NCI-H526 treated with DMSO at 0.1 percent for 48 hours (cell line): ENCODE measurements around the gene ARHGAP8.

ENCODE experiments used
- DNase-seq: peaks from one replicate; lab custom pipeline; 2025; lab: John Stamatoyannopoulos, UW

The ARHGAP8 gene

DNA sequence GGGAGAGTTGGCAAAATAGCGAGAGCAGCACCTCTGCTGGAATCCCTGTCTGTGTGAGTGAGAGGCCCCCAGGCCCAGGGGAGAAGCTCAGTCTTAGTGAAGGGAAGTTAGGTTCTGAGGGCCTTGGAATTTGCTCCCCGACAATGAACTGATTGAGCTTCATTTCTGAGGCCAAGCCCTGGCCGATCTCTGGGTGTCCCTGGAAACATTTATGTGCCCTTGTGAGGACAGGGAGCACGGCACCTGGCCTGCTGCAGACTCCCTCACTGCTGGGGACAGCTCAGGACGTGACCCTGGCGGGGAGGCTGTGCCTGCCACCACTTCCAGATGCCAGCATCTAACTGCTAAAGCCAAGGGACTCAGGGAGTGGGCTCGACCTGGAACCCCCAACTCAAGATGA, 52.0 kb downstream of the ARHGAP8 start:
- no peak for DNase-seq

DNA sequence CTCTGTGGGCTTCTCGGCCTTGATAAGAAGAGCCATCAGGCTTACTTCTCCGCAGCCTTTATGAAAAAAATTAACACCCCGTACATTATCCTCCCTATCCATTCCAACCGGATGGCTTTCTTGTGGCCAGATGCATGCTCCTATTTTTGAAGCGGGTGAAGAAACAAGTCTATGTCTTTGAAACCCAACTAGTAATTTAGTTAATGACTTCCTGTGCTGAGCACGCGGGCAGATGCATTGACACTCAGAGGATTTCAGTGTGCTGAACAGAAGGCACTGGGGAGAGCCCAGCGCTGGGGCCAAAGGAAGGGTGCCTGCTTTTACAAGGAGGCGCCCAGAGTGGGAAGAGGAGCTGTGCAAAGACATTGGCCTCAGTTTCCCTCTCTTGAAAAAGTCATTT, 53.3 kb downstream of the ARHGAP8 start:
- no peak for DNase-seq

GRCh38 chr22:44807232-44807631, 54.9 kb downstream of the ARHGAP8 start:
- no peak for DNase-seq

DNA sequence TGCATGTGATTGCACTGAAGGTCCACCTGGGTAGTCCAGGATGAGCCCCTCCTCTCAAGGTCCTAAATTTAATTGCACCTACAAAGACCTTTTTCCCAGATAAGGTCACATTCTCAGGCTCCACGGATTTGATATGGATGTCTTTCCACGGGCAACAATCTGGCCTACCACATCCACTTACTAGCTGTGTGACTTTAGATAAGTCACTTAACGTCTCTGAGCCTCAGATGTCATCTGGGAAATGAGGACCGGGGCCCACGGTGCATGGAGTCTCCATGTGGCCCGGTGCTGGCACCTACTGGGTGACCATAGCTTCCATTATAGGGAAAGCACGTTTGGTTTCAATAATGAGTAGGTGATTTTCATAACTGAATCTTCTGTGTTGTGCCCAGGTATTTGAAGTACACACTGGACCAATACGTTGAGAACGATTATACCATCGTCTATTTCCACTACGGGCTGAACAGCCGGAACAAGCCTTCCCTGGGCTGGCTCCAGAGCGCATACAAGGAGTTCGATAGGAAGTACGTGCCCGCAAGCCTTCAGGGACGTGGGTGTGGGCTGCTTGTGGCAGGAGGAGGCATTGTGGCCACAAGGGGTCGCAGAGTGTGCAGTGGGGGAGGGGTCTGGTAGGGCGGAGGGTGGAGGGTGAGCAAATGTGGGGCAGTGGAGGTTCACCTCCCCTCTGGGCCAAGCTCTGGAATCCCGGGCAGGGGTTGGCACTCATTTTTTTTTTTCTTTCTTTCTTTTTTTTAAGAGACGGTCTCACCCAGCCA, 55.7 kb downstream of the ARHGAP8 start:
- peak; percentile 28 for DNase-seq

- no peak for DNase-seq
These were observed 57.1 kb downstream of the ARHGAP8 start for GRCh38 chr22:44809456-44809855.

- DNase-seq = no peak
These were observed 58.8 kb downstream of the ARHGAP8 start for GRCh38 chr22:44811141-44811540.

DNA sequence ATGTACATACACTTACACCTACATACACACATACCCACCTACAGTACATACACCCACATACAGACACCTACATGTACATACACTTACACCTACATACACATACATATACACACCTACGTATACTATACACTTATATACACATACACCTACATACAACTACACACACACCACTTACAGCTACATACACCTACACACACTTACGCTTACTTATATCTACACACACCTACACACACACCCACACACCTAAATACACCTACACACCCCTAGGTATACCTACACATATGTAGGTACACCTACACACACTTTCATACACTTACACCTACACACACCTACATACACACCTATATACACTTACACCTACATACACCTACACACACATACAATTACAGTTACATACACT, 61.0 kb downstream of the ARHGAP8 start:
- no peak for DNase-seq

DNA sequence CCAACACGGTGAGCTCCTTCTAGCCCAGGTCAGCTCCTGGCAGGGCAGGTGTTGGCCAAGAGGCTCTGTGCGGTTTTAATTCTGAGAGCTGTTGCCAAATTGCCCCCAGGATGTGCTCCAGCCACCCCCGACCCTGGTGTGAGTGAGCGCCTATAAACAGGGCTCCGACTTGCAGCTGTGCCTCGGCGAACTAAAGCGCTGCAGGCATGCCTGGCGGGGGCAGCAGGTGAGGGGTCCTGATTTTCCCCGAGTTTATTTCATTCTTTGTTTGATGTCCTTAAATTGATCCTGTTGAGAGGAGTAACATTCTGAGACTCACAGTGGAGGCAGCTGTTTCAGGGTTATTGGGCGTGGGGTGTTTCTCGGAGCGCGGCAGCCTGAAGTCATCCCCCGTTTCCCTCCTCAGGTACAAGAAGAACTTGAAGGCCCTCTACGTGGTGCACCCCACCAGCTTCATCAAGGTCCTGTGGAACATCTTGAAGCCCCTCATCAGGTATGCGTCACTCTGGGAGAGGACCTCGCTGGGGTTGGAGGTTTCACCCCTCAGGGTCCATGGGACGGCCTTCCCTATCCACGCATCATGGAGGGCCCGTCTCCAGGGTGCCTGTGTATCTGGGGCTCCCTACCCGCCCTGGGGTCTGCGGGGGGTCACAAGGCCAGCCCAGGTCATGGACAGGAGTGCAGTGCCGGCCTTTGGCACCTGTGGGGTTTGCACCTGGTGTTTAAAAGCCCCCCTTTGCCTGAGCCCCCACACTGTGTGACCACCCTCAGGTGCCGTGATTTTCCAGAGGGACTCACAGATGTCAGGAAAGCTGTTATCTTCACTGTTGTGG, 62.1 kb downstream of the ARHGAP8 start:
- no peak for DNase-seq

DNA sequence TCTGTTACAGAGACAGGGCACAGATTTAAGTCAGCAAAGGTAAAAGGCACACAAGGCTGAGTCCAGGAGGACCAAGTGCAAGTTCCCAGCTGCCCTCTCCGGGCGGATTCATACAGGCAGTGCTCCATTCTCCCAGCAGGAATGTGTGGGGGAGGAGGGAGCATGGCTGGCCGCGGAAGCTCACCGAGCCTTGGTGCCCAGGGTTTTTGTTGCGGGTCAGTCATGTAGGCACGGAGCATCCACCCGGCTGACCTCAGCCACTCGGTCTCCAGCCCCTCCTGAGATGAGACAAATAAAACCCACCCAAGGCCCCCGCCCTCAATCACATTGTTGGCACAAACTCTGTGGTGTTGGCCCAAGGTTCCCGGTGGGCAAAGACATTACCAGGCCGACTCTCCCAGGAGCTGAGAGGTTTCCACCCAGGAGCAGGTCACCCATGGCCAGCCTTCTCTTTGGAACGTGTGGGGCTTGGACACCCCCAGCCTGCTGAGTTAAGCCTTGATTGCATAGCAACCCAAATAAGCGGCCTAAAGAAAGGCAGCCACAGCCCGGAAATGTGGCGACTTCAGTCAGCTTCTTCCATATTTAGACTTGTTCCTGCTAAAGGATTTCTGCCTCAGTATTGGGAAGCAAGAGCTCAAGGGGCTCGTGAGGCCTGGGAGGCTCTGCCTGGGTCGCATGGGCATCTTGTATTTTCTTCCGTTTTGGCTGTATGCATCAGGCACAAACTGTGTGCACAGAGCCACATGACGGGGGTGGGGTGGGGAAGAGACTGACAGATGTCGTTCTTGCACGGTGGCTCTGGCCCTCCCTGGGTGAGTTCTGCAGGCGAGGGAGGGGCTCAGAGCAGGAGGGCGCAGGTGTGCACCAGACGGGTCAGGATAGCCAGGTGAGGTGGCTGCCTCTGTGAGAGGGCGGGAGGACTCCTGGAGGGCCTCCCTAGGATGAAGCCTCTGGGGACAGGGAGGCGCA, 63.0 kb downstream of the ARHGAP8 start:
- DNase-seq = no peak

DNA sequence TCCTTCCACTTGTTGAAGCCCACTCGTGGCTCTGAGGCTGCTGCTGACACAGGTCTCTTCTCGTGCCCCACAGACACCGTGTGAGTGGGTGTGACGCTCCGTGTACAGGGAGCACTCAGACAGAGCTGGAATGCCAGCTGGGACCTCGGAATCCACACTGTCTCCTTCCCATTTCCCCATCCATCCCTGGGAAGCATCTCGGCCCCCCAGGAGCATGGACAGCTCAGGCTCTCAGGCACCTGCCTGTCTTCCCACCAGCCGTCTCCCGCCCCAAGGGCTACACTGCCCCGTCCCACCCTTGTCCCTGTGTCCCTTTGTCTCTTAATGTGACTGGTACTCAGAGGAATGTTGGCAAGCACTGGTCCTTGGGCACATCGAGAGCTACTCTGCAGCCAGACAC, 63.8 kb downstream of the ARHGAP8 start:
- DNase-seq = no peak

GRCh38 chr22:44818727-44819126, 66.4 kb downstream of the ARHGAP8 start:
- no peak for DNase-seq

- DNase-seq = no peak
These were observed 67.7 kb downstream of the ARHGAP8 start for GRCh38 chr22:44819966-44820631.

- peak; percentile 51 for DNase-seq
These were observed 69.5 kb downstream of the ARHGAP8 start for GRCh38 chr22:44821741-44822475.

GRCh38 chr22:44822534-44822933, 70.2 kb downstream of the ARHGAP8 start:
- no peak for DNase-seq

- no peak for DNase-seq
These were observed 71.0 kb downstream of the ARHGAP8 start for GRCh38 chr22:44823396-44823795.

GRCh38 chr22:44823806-44824205, 71.4 kb downstream of the ARHGAP8 start:
- DNase-seq = no peak

- no peak for DNase-seq
These were observed 71.9 kb downstream of the ARHGAP8 start for GRCh38 chr22:44824271-44824670.

DNA sequence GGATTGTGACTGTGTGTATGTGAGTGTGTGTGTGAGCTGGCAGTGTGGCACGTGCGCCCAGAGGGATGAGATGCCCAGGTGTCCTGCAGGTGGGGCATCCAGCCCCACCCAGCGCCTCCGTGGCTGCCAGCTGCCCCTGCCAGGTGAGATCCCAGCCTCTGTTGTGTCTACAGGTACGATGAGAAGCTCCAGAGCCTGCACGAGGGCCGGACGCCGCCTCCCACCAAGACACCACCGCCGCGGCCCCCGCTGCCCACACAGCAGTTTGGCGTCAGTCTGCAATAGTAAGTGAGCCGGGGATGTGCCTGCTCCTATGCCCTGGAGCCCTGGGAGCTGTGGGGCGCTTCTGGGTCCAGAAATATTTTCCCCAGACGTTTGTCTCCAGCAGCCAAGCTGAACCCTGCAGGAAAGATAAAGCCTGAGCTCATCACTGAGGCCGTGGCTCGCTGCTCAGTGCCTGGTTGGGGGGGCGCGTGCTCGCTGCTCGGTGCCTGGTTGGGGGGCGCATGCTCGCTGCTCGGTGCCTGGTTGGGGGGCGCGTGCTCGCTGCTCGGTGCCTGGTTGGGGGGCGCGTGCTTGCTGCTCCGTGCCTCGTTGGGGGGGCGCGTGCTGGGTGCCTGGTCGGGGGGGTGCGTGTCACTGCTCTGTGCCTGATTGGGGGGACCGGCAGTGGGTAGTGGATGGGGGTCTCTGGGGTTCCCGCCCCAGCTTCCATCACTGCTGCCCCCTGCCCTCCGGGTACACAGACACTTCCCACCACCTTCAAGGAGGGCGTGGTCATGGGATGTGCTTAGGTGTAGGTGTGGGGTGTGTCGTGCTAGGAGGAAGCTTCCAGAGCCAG, 73.2 kb downstream of the ARHGAP8 start:
- no peak for DNase-seq

GRCh38 chr22:44827666-44828190, 75.4 kb downstream of the ARHGAP8 start:
- no peak for DNase-seq

DNA sequence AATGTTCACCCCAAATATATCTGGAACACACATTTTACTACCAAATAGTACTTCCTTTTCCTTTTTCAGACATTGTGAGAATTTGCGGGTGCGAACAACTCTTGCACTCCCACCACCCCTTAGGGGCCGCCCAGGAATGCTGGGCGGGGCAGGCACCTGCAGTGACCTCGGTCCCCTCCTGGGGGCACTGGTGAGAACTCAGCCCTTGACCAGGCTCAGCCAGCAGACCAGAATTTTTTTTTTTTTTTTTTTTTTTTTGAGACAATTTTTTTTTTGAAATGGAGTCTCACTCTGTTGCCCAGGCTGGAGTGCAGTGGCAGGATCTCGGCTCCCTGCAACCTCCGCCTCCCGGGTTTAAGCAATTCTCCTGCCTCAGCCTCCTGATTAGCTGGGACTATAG, 75.8 kb downstream of the ARHGAP8 start:
- no peak for DNase-seq
